NCI-H187 treated with DMSO at 0.1 percent for 48 hours (cell line): ENCODE data around the gene ADARB1.

Source experiments
- DNase-seq: peaks from one replicate; lab custom pipeline; 2025; lab: John Stamatoyannopoulos, UW

Gene ADARB1

GRCh38 chr21:45267390-45267760 is 193.0 kb downstream of the ADARB1 start:
- DNase-seq, result no peak

- DNase-seq, result no peak
These were observed 195.5 kb downstream of the ADARB1 start for GRCh38 chr21:45269861-45270260.

- no peak for DNase-seq
These were observed 196.0 kb downstream of the ADARB1 start for GRCh38 chr21:45270306-45270821.
